Esophagus (tissue), 2 donors: ENCODE data around the gene CCDC24. TPM values are rescaled to one million over a fixed set of nuclear protein-coding genes. Genes with fewer than 3 reads are reported as not detected.

Source experiments
- H3K27ac ChIP-seq, 2 donors: one replicate each; pipeline ENCODE4 v1.5.1; 2013; ENCODE audit warnings: low read depth in 2 of 2, mild to moderate bottlenecking in 2 of 2, inconsistent platforms in 1 of 2, low read length in 1 of 2, moderate library complexity in 1 of 2
- H3K27me3 ChIP-seq, 2 donors: one replicate each; pipeline ENCODE4 v1.6.1; 2013; ENCODE audit warnings: low read length in 2 of 2, control low read depth in 1 of 2, mild to moderate bottlenecking in 1 of 2; ENCODE audit not compliant: insufficient read depth in 2 of 2, control insufficient read depth in 1 of 2
- H3K36me3 ChIP-seq, 2 donors: one replicate each; pipeline ENCODE4 v1.6.1; 2013; ENCODE audit warnings: low read length in 1 of 2; ENCODE audit not compliant: control insufficient read depth in 2 of 2, insufficient read depth in 2 of 2
- H3K4me1 ChIP-seq, 2 donors: one replicate each; pipeline ENCODE4 v1.6.1; 2013; ENCODE audit warnings: low read length in 1 of 2; ENCODE audit not compliant: control insufficient read depth in 2 of 2, insufficient read depth in 2 of 2
- H3K4me3 ChIP-seq, 2 donors: one replicate each; pipeline ENCODE4 v1.5.1; 2013; ENCODE audit warnings: low read length in 2 of 2, mild to moderate bottlenecking in 2 of 2, low read depth in 1 of 2, moderate library complexity in 1 of 2
- H3K9me3 ChIP-seq, 2 donors: one replicate each; pipeline ENCODE4 v1.6.1; 2013; ENCODE audit warnings: mild to moderate bottlenecking in 2 of 2, low read depth in 1 of 2, low read length in 1 of 2, moderate library complexity in 1 of 2; ENCODE audit not compliant: control insufficient read depth in 2 of 2, insufficient read depth in 1 of 2
- WGBS, 2 donors: extraction: QIAGEN DNeasy Blood & Tissue Kit; methylation state at CpG; one replicate each; pipeline ENCODE4 v1.1.7; 2013; 5-methylcytosine and 5-hydroxymethylcytosine counted together
- polyA plus RNA-seq, 2 donors: library from polyadenylated mRNA; stranded (reverse); fragments of 200-250 nt; gene quantifications; one replicate each; pipeline ENCODE4 v1.2.3, GENCODE V29; 2013
- donor health status: healthy with polysubstance abuse.
- donor health status: Bipolar disorder and iron deficiency.

Gene CCDC24
- polyA plus RNA-seq, 2 donors: 4.0 to 7.5 TPM

- H3K27me3 ChIP-seq: no peaks in the 10 kb centered on the region
- H3K4me1 ChIP-seq: peaks cover 3 to 18% of the 10 kb centered on the region in 2 donors
- peak overlapping the region in 1 of 2 donors; percentile 40 for H3K27ac ChIP-seq
- no peaks in the 10 kb centered on the region for H3K36me3 ChIP-seq
- 75 to 76% methylated on average over 11 of the region's 11 CpGs for WGBS, 2 donors
- no peak overlapping the region for H3K4me3 ChIP-seq
- no peaks in the 10 kb centered on the region for H3K9me3 ChIP-seq
Observed at GRCh38 chr1:44034976-44035716, 43.7 kb downstream of the CCDC24 start.

GRCh38 chr1:44035726-44036408 lies 44.5 kb downstream of the CCDC24 start:
- H3K36me3 ChIP-seq: no peaks in the 10 kb centered on the region
- peak overlapping the region; percentile 11 to 52 for H3K27ac ChIP-seq
- no peaks in the 10 kb centered on the region for H3K27me3 ChIP-seq
- H3K4me1 ChIP-seq: peaks cover 3 to 18% of the 10 kb centered on the region in 2 donors
- no peaks in the 10 kb centered on the region for H3K9me3 ChIP-seq
- no peak overlapping the region for H3K4me3 ChIP-seq
- WGBS, 2 donors: 56 to 57% methylated on average over 8 of the region's 8 CpGs

DNA sequence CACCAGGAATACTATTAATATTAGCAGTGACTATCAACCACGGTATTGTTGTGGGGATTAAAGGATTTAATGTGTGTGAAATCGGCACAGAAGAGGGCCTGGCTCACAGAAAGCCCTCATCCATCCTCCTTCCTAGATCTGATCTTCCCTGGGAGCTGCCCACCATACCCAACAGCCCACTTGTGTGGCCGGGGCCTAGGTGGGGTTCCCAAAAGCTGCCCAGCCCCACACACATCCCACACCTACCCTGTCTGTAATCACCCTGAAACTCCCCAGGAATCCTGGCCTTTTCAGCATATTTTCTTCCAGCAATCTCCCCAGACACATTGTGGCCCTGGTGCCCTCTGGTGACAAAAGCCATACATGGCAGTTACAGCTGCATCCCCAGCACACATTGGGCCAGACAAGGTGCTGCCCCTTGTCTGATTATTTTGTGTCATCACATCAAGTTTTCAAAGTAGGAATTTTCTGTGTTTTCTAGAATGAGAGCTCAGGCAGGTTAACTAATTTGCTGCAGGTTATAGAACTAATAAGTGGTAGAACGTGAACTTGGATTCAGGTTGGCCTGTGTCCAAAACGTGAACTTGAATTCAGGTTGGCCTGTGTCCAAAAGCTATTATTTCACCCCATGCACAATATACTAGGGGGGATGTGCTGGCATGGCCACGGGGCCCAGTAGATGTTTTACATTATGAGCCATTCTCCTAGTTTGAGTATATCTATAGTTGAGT lies 45.2 kb downstream of the CCDC24 start:
- 7 to 9% methylated on average over 6 of the region's 6 CpGs for WGBS, 2 donors
- no peaks in the 10 kb centered on the region for H3K27me3 ChIP-seq
- no peaks in the 10 kb centered on the region for H3K9me3 ChIP-seq
- H3K36me3 ChIP-seq: no peaks in the 10 kb centered on the region
- H3K4me1 ChIP-seq: peaks cover 3 to 17% of the 10 kb centered on the region in 2 donors
- H3K27ac ChIP-seq: peak overlapping the region; percentile 11 to 65
- H3K4me3 ChIP-seq: no peak overlapping the region

DNA sequence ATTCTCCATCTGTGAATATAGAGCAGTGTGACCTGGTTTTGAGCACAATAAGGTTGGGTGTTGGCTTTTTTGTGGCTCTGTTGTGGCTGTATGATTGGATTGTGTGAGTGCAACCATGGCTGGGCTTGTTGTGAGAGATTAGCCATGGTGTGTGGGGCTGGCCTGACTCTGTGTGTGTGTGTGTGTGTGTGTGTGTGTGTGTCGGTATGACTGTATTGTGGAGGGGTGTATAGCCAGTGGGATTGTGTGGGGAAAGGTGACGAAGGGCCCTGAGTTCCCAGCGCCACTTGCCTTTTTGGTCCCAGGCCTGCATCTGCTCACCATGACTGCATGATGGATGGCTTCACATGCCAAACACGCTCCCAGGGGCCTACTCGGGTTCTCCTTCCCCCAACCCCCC lies 45.8 kb downstream of the CCDC24 start:
- H3K9me3 ChIP-seq: no peaks in the 10 kb centered on the region
- no peaks in the 10 kb centered on the region for H3K27me3 ChIP-seq
- H3K4me3 ChIP-seq: no peak overlapping the region
- H3K4me1 ChIP-seq: peaks cover 3 to 11% of the 10 kb centered on the region in 2 donors
- H3K27ac ChIP-seq: peak overlapping the region in 1 of 2 donors; percentile 8
- no peaks in the 10 kb centered on the region for H3K36me3 ChIP-seq
- WGBS, 2 donors: 67 to 69% methylated on average over 5 of the region's 5 CpGs

- Histone ChIP-seq H3K36me3 (no peaks in the 10 kb centered on the region), H3K27ac (no peak overlapping the region), H3K4me1 (peaks cover 3 to 10% of the 10 kb centered on the region in 2 donors), H3K9me3 (no peaks in the 10 kb centered on the region), H3K27me3 (no peaks in the 10 kb centered on the region), H3K4me3 (no peak overlapping the region)
- WGBS, 2 donors: 82 to 87% methylated on average over 2 of the region's 2 CpGs
Observed at GRCh38 chr1:44038876-44039657, 47.7 kb downstream of the CCDC24 start.

GRCh38 chr1:44040418-44040817 lies 49.0 kb downstream of the CCDC24 start:
- Histone ChIP-seq H3K27ac (no peak overlapping the region), H3K4me1 (peaks cover 0 to 6% of the 10 kb centered on the region in 2 donors), H3K9me3 (no peaks in the 10 kb centered on the region), H3K27me3 (no peaks in the 10 kb centered on the region), H3K4me3 (no peak overlapping the region), H3K36me3 (no peaks in the 10 kb centered on the region)
- WGBS, 2 donors: 88 to 91% methylated on average over 2 of the region's 2 CpGs

GRCh38 chr1:44040846-44041245 lies 49.4 kb downstream of the CCDC24 start:
- Histone ChIP-seq H3K4me3 (no peak overlapping the region), H3K27me3 (no peaks in the 10 kb centered on the region), H3K4me1 (peaks cover 0 to 6% of the 10 kb centered on the region in 2 donors), H3K9me3 (no peaks in the 10 kb centered on the region), H3K27ac (no peak overlapping the region), H3K36me3 (no peaks in the 10 kb centered on the region)
- WGBS, 2 donors: 74 to 77% methylated on average over 4 of the region's 4 CpGs

GRCh38 chr1:44043176-44044070 lies 52.0 kb downstream of the CCDC24 start:
- Histone ChIP-seq H3K4me1 (no peaks in the 10 kb centered on the region), H3K27ac (no peak overlapping the region), H3K36me3 (no peaks in the 10 kb centered on the region), H3K27me3 (no peaks in the 10 kb centered on the region), H3K4me3 (no peak overlapping the region), H3K9me3 (no peaks in the 10 kb centered on the region)
- WGBS, 2 donors: 81 to 84% methylated on average over 16 of the region's 16 CpGs
